ENCODE results near the gene NYNRIN.
"Not testable (repeated sequence)": the region's sequence is repeated elsewhere in the genome, so short reads cannot be mapped to it uniquely, and the experiment has no call there.

The NYNRIN gene

GRCh38 chr14:24379907-24380730, 18.7 kb upstream of the NYNRIN start:
- Histone ChIP-seq H3K27me3 (ENCODE audit: control insufficient read depth in 1 of 2, insufficient read depth in 2 of 2, low read length in 2 of 2) (peaks cover 0 to 5% of the 10 kb centered on the region in 2 donors), H3K36me3 (ENCODE audit: control insufficient read depth in 2 of 2, insufficient read depth in 2 of 2, low read length in 2 of 2) (peaks cover 5 to 15% of the 10 kb centered on the region in 2 donors), H3K4me1 (ENCODE audit: control insufficient read depth, insufficient read depth, low read length) (peaks cover 7% of the 10 kb centered on the region), H3K9me3 (ENCODE audit: control insufficient read depth in 2 of 2, low read length in 2 of 2) (no peaks in the 10 kb centered on the region), H3K4me3 (ENCODE audit: low read length in 2 of 2) (no peak overlapping the region), H3K27ac (ENCODE audit: low read length) (no peak overlapping the region), H3K9ac (ENCODE audit: low read length in 2 of 2) (no peak overlapping the region)

DNA sequence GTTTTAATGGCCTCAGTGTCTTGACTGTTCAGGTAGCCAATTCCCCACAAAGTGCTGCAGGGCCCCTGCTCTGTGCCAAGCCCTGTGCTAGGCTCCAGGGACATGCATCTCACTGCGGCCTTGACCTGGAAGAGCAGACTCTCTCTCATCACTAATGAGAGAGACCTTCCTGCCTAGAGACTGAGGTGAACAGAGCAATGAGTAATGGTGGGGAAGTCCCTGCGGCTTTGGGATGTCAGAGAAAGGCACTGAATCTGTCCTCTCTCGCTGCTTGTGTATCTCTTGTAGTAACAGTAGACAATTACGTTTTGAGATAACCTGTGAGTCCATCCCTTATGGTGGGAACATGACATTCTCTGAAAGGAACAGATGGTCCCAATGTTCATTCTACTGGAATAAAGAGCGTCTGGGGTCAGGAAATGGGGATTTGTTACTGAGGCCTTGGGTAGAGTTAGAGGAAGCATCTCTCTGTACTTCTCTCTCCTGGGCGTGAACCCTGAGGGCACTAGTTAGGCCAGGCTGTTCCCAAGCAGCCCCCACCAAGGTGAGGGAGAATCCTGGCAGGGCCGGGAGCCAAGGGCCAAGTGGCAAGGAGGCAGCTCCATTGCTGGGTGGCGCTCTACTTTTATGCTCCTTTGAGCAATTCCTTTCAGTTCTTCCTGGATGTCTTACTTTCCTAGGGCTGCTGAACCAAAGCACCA, 17.3 kb upstream of the NYNRIN start:
- Histone ChIP-seq H3K36me3 (ENCODE audit: control insufficient read depth in 2 of 2, insufficient read depth in 2 of 2, low read length in 2 of 2) (peaks cover 2 to 8% of the 10 kb centered on the region in 2 donors), H3K4me1 (ENCODE audit: control insufficient read depth, insufficient read depth, low read length) (peaks cover 7% of the 10 kb centered on the region), H3K4me3 (ENCODE audit: low read length in 2 of 2) (no peak overlapping the region), H3K9me3 (ENCODE audit: control insufficient read depth in 2 of 2, low read length in 2 of 2) (no peaks in the 10 kb centered on the region), H3K27ac (ENCODE audit: low read length) (no peak overlapping the region), H3K27me3 (ENCODE audit: control insufficient read depth in 1 of 2, insufficient read depth in 2 of 2, low read length in 2 of 2) (peaks cover 0 to 5% of the 10 kb centered on the region in 2 donors), H3K9ac (ENCODE audit: low read length in 2 of 2) (no peak overlapping the region)

- H3K27me3 ChIP-seq (ENCODE audit: control insufficient read depth in 1 of 2, insufficient read depth in 2 of 2, low read length in 2 of 2) = peaks cover 0 to 5% of the 10 kb centered on the region in 2 donors
- no peaks in the 10 kb centered on the region for H3K9me3 ChIP-seq (ENCODE audit: control insufficient read depth in 2 of 2, low read length in 2 of 2)
- peaks cover 2 to 3% of the 10 kb centered on the region in 2 donors for H3K36me3 ChIP-seq (ENCODE audit: control insufficient read depth in 2 of 2, insufficient read depth in 2 of 2, low read length in 2 of 2)
- H3K9ac ChIP-seq (ENCODE audit: low read length in 2 of 2) = no peak overlapping the region
- peaks cover 7% of the 10 kb centered on the region for H3K4me1 ChIP-seq (ENCODE audit: control insufficient read depth, insufficient read depth, low read length)
- H3K27ac ChIP-seq (ENCODE audit: low read length) = no peak overlapping the region
- no peak overlapping the region for H3K4me3 ChIP-seq (ENCODE audit: low read length in 2 of 2)
Observed at GRCh38 chr14:24382064-24382371, 16.8 kb upstream of the NYNRIN start.

GRCh38 chr14:24384169-24384568, 14.6 kb upstream of the NYNRIN start:
- Histone ChIP-seq H3K9ac (ENCODE audit: low read length in 2 of 2) (no peak overlapping the region), H3K9me3 (ENCODE audit: control insufficient read depth in 2 of 2, low read length in 2 of 2) (no peaks in the 10 kb centered on the region), H3K36me3 (ENCODE audit: control insufficient read depth in 2 of 2, insufficient read depth in 2 of 2, low read length in 2 of 2) (no peaks in the 10 kb centered on the region), H3K27me3 (ENCODE audit: control insufficient read depth in 1 of 2, insufficient read depth in 2 of 2, low read length in 2 of 2) (peaks cover 0 to 5% of the 10 kb centered on the region in 2 donors), H3K27ac (ENCODE audit: low read length) (no peak overlapping the region), H3K4me3 (ENCODE audit: low read length in 2 of 2) (no peak overlapping the region), H3K4me1 (ENCODE audit: control insufficient read depth, insufficient read depth, low read length) (peaks cover 3% of the 10 kb centered on the region)

GRCh38 chr14:24385524-24385923, 13.3 kb upstream of the NYNRIN start:
- Histone ChIP-seq H3K9ac (ENCODE audit: low read length in 2 of 2) (no peak overlapping the region), H3K9me3 (ENCODE audit: control insufficient read depth in 2 of 2, low read length in 2 of 2) (no peaks in the 10 kb centered on the region), H3K4me3 (ENCODE audit: low read length in 2 of 2) (no peak overlapping the region), H3K27ac (ENCODE audit: low read length) (no peak overlapping the region), H3K36me3 (ENCODE audit: control insufficient read depth in 2 of 2, insufficient read depth in 2 of 2, low read length in 2 of 2) (no peaks in the 10 kb centered on the region), H3K4me1 (ENCODE audit: control insufficient read depth, insufficient read depth, low read length) (peaks cover 3% of the 10 kb centered on the region), H3K27me3 (ENCODE audit: control insufficient read depth in 1 of 2, insufficient read depth in 2 of 2, low read length in 2 of 2) (peaks cover 0 to 5% of the 10 kb centered on the region in 2 donors)

- H3K9me3 ChIP-seq (ENCODE audit: control insufficient read depth in 2 of 2, low read length in 2 of 2) = no peaks in the 10 kb centered on the region
- no peak overlapping the region for H3K4me3 ChIP-seq (ENCODE audit: low read length in 2 of 2)
- H3K27me3 ChIP-seq (ENCODE audit: control insufficient read depth in 1 of 2, insufficient read depth in 2 of 2, low read length in 2 of 2) = peaks cover 0 to 9% of the 10 kb centered on the region in 2 donors
- H3K36me3 ChIP-seq (ENCODE audit: control insufficient read depth in 2 of 2, insufficient read depth in 2 of 2, low read length in 2 of 2) = no peaks in the 10 kb centered on the region
- peaks cover under 1% of the 10 kb centered on the region for H3K4me1 ChIP-seq (ENCODE audit: control insufficient read depth, insufficient read depth, low read length)
- H3K9ac ChIP-seq (ENCODE audit: low read length in 2 of 2) = no peak overlapping the region
- H3K27ac ChIP-seq (ENCODE audit: low read length) = no peak overlapping the region
Observed at GRCh38 chr14:24387009-24387345, 11.8 kb upstream of the NYNRIN start.

GRCh38 chr14:24387579-24387978, 11.2 kb upstream of the NYNRIN start:
- not testable (repeated sequence) for H3K9me3 ChIP-seq (ENCODE audit: control insufficient read depth in 2 of 2, low read length in 2 of 2); H3K27ac ChIP-seq (ENCODE audit: low read length)

DNA sequence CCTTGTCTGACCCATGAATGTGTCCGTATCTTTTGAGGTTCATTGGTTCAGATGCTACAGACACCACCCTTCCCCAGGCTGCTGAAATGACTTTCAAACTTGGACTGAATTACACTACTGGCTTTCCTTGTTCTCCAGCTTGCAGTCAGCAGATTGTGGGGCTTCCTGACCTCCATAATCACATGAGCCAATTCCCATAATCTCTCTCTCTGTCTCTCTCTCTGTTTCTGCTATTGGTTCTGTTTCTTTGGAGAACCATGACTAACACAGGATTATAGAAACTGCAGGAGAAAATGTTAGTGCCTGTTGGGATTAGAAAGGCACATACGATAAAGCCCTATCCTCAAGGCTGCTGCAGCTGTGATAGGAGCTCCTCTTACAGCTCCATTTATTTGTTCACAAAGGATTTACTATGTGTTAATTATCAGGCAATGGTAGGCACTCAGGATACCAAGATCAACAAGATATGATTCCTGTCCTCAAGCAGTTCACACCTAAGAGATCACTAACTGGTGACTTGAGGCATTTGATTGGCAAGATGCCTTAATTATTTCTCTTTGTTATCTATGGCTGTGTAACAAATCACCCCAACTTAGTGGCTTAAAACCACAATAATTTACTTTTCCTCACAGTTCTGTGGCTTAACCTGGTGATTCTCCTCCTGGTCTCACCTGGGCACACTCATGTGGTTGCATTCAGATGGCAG, 10.2 kb upstream of the NYNRIN start:
- Histone ChIP-seq H3K9ac (ENCODE audit: low read length in 2 of 2) (no peak overlapping the region), H3K9me3 (ENCODE audit: control insufficient read depth in 2 of 2, low read length in 2 of 2) (no peaks in the 10 kb centered on the region), H3K4me1 (ENCODE audit: control insufficient read depth, insufficient read depth, low read length) (peaks cover 3% of the 10 kb centered on the region), H3K36me3 (ENCODE audit: control insufficient read depth in 2 of 2, insufficient read depth in 2 of 2, low read length in 2 of 2) (no peaks in the 10 kb centered on the region), H3K4me3 (ENCODE audit: low read length in 2 of 2) (no peak overlapping the region), H3K27me3 (ENCODE audit: control insufficient read depth in 1 of 2, insufficient read depth in 2 of 2, low read length in 2 of 2) (peaks cover 0 to 9% of the 10 kb centered on the region in 2 donors), H3K27ac (ENCODE audit: low read length) (no peak overlapping the region)

More at GRCh38 chr14:24387579-24387978, 11.2 kb upstream of the NYNRIN start:
- H3K4me1 ChIP-seq (ENCODE audit: control insufficient read depth, insufficient read depth, low read length); H3K36me3 ChIP-seq (ENCODE audit: control insufficient read depth in 2 of 2, insufficient read depth in 2 of 2, low read length in 2 of 2); H3K27me3 ChIP-seq (ENCODE audit: control insufficient read depth in 1 of 2, insufficient read depth in 2 of 2, low read length in 2 of 2); H3K9ac ChIP-seq (ENCODE audit: low read length in 2 of 2); H3K4me3 ChIP-seq (ENCODE audit: low read length in 2 of 2): not testable (repeated sequence)

GRCh38 chr14:24389226-24389848, 9.5 kb upstream of the NYNRIN start:
- Histone ChIP-seq H3K9ac (ENCODE audit: low read length in 2 of 2) (no peak overlapping the region), H3K27me3 (ENCODE audit: control insufficient read depth in 1 of 2, insufficient read depth in 2 of 2, low read length in 2 of 2) (peaks cover 0 to 5% of the 10 kb centered on the region in 2 donors), H3K36me3 (ENCODE audit: control insufficient read depth in 2 of 2, insufficient read depth in 2 of 2, low read length in 2 of 2) (no peaks in the 10 kb centered on the region), H3K4me3 (ENCODE audit: low read length in 2 of 2) (no peak overlapping the region), H3K27ac (ENCODE audit: low read length) (no peak overlapping the region), H3K9me3 (ENCODE audit: control insufficient read depth in 2 of 2, low read length in 2 of 2) (no peaks in the 10 kb centered on the region), H3K4me1 (ENCODE audit: control insufficient read depth, insufficient read depth, low read length) (peaks cover 3% of the 10 kb centered on the region)

GRCh38 chr14:24390701-24391468, 7.9 kb upstream of the NYNRIN start:
- no peak overlapping the region for H3K4me3 ChIP-seq (ENCODE audit: low read length in 2 of 2)
- H3K27me3 ChIP-seq (ENCODE audit: control insufficient read depth in 1 of 2, insufficient read depth in 2 of 2, low read length in 2 of 2) = peaks cover 0 to 4% of the 10 kb centered on the region in 2 donors
- H3K36me3 ChIP-seq (ENCODE audit: control insufficient read depth in 2 of 2, insufficient read depth in 2 of 2, low read length in 2 of 2) = no peaks in the 10 kb centered on the region
- no peak overlapping the region for H3K9ac ChIP-seq (ENCODE audit: low read length in 2 of 2)
- H3K4me1 ChIP-seq (ENCODE audit: control insufficient read depth, insufficient read depth, low read length) = peaks cover 3% of the 10 kb centered on the region
- no peak overlapping the region for H3K27ac ChIP-seq (ENCODE audit: low read length)
- no peaks in the 10 kb centered on the region for H3K9me3 ChIP-seq (ENCODE audit: control insufficient read depth in 2 of 2, low read length in 2 of 2)
